Mucosa of descending colon (tissue), 3 donors: Measurements from ENCODE around the gene RNU5D-1. TPM values are rescaled to one million over a fixed set of nuclear protein-coding genes. Genes with fewer than 3 reads are reported as not detected.

Experiments
- ATAC-seq: fragments of 200-7000 bp; cut with Tn5 transposase; one replicate; pipeline ENCODE4 v1.9.1; 2020; ENCODE audit warnings: mild to moderate bottlenecking, moderate library complexity
- DNase-seq, 3 donors: peaks; one replicate each; pipeline ENCODE4 v3.0.0-alpha.2; 2020
- H3K36me3 ChIP-seq: fragments of 200-600 bp; one replicate; pipeline ENCODE4 v1.8.0; 2021; ENCODE audit warnings: low read depth, mild to moderate bottlenecking
- H3K4me1 ChIP-seq: fragments of 200-600 bp; one replicate; pipeline ENCODE4 v1.8.0; 2021; ENCODE audit warnings: low read depth, mild to moderate bottlenecking
- H3K4me3 ChIP-seq: fragments of 200-600 bp; one replicate; pipeline ENCODE4 v1.8.0; 2021; ENCODE audit warnings: mild to moderate bottlenecking
- H3K9me3 ChIP-seq: fragments of 200-600 bp; one replicate; pipeline ENCODE4 v1.8.0; 2021; ENCODE audit warnings: mild to moderate bottlenecking
- CTCF ChIP-seq: fragments of 200-600 bp; IDR thresholded peaks from one replicate; pipeline ENCODE4 v1.8.0; 2022; ENCODE audit warnings: antibody characterized with exemption, mild to moderate bottlenecking
- intact Hi-C, 2 donors: fragments of 100-400 bp; cut with DNase I in 1 of 2; cut with micrococcal nuclease in 1 of 2; formaldehyde crosslinking; loops; one replicate each; pipeline versions ENCODE4 v1.11.0 to v1.11.1; 2022; cut with DNase I, micrococcal nuclease
- total RNA-seq, 3 donors: library from RNA; stranded (reverse); fragmentation: NEBNext Ultra II Directional in 2 of 3; extraction: Animal tissue kit (Norgen Biotek cat#: 25700) in 2 of 3; gene quantifications; one replicate each; pipeline versions ENCODE4 v1.2.1 to v1.2.4, GENCODE V29; 2021 to 2023
- donor health status: DM: no; HTN: no; CAD: no; lungs with moderate emphysema.
- donor health status: DM: no; HTN: no; CAD: no.
- donor health status: DM: no; HTN: yes; CAD: no.

Gene RNU5D-1
- total RNA-seq, 3 donors from 2014 or later, result 15.9 TPM; not detected in 2

GRCh38 chr1:44713321-44713781 lies 17.6 kb downstream of the RNU5D-1 start:
- no peaks in the 10 kb centered on the region for H3K4me1 ChIP-seq
- H3K4me3 ChIP-seq, result no peak overlapping the region
- H3K9me3 ChIP-seq, result no peaks in the 10 kb centered on the region
- DNase-seq (no peak), ATAC-seq (peak; percentile 81)
- TF ChIP-seq CTCF, result no peak
- no peaks in the 10 kb centered on the region for H3K36me3 ChIP-seq
- intact Hi-C loops, result no loop called here

GRCh38 chr1:44707959-44708831 lies 22.8 kb downstream of the RNU5D-1 start:
- Histone ChIP-seq H3K4me3 (no peak overlapping the region), H3K9me3 (no peaks in the 10 kb centered on the region), H3K36me3 (no peaks in the 10 kb centered on the region), H3K4me1 (no peaks in the 10 kb centered on the region)
- peak; percentile 59 for TF ChIP-seq CTCF
- intact Hi-C loops, result no loop called here
- ATAC-seq (peak; percentile 92), DNase-seq (peak in 1 of 3 donors; percentile 49)

- Histone ChIP-seq H3K4me1 (no peaks in the 10 kb centered on the region), H3K9me3 (no peaks in the 10 kb centered on the region), H3K4me3 (no peak overlapping the region), H3K36me3 (no peaks in the 10 kb centered on the region)
- no peak for DNase-seq
- intact Hi-C loops, result no loop called here
- TF ChIP-seq CTCF, result no peak
- ATAC-seq, result peak; percentile 20
Measured at GRCh38 chr1:44707112-44707881, 23.7 kb downstream of the RNU5D-1 start.

- intact Hi-C loops, result no loop called here
- TF ChIP-seq CTCF, result no peak
- ATAC-seq (no peak), DNase-seq (no peak)
- Histone ChIP-seq H3K4me1 (no peaks in the 10 kb centered on the region), H3K9me3 (no peaks in the 10 kb centered on the region), H3K4me3 (no peak overlapping the region), H3K36me3 (no peaks in the 10 kb centered on the region)
Measured at GRCh38 chr1:44705938-44706337, 25.0 kb downstream of the RNU5D-1 start.

- no peak for TF ChIP-seq CTCF
- ATAC-seq, result no peak
- no peak overlapping the region for H3K4me3 ChIP-seq
- intact Hi-C loops, result no loop called here
- no peaks in the 10 kb centered on the region for H3K36me3 ChIP-seq
- no peak for DNase-seq
- no peaks in the 10 kb centered on the region for H3K9me3 ChIP-seq
- H3K4me1 ChIP-seq, result no peaks in the 10 kb centered on the region
Measured at GRCh38 chr1:44705470-44705869, 25.5 kb downstream of the RNU5D-1 start.
